Lower leg skin (tissue), 4 donors: ENCODE data around the gene SH3YL1. TPM values are rescaled to one million over a fixed set of nuclear protein-coding genes. Genes with fewer than 3 reads are reported as not detected.

Source experiments
- DNase-seq, 2 donors: peaks; one replicate each; pipeline ENCODE4 v3.0.0-alpha.2; 2019; ENCODE audit warnings: low spot score in 2 of 2
- H3K4me3 ChIP-seq: fragments of 200-600 bp; sonication (generic); 2 replicates; pipeline ENCODE4 v1.5.1; 2017; ENCODE audit warnings: mild to moderate bottlenecking, low read depth; ENCODE audit not compliant: poor library complexity, severe bottlenecking
- POLR2A ChIP-seq, 2 donors: fragments of 450-650 bp; IDR thresholded peaks; one replicate each; pipeline ENCODE4 v1.6.1; 2016 to 2017; ENCODE audit warnings: antibody characterized with exemption in 2 of 2, mild to moderate bottlenecking in 1 of 2, moderate library complexity in 1 of 2
- WGBS, 2 donors: methylation state at CpG; one replicate each; pipeline ENCODE4 v1.1.5; 2018; 5-methylcytosine and 5-hydroxymethylcytosine counted together
- intact Hi-C: fragments of 100-400 bp; cut with DNase I; formaldehyde crosslinking; loops from one replicate; pipeline ENCODE4 v1.15.0; 2023; ENCODE audit warnings: low total_unique reads
- total RNA-seq, 4 donors: library from RNA; depleted of rRNA; stranded (reverse); fragments of >200 nt; gene quantifications; one replicate each; pipeline ENCODE4 v1.1.0, GENCODE V29; 2016
- TF ChIP-seq, protein P1 (sequence below), 3 donors: fragments of 450-650 bp; IDR thresholded peaks; one replicate each; pipeline ENCODE4 v1.5.1; 2016; ENCODE audit warnings: antibody characterized with exemption in 3 of 3, mild to moderate bottlenecking in 3 of 3, moderate library complexity in 2 of 3

The SH3YL1 gene
- total RNA-seq, 4 donors from 2014 or later = 106 to 159 (median 124) TPM

- no peak for DNase-seq
- TF ChIP-seq POLR2A (IDR thresholded peaks at IDR 0.05) = no peak
- TF ChIP-seq, protein P1, sequence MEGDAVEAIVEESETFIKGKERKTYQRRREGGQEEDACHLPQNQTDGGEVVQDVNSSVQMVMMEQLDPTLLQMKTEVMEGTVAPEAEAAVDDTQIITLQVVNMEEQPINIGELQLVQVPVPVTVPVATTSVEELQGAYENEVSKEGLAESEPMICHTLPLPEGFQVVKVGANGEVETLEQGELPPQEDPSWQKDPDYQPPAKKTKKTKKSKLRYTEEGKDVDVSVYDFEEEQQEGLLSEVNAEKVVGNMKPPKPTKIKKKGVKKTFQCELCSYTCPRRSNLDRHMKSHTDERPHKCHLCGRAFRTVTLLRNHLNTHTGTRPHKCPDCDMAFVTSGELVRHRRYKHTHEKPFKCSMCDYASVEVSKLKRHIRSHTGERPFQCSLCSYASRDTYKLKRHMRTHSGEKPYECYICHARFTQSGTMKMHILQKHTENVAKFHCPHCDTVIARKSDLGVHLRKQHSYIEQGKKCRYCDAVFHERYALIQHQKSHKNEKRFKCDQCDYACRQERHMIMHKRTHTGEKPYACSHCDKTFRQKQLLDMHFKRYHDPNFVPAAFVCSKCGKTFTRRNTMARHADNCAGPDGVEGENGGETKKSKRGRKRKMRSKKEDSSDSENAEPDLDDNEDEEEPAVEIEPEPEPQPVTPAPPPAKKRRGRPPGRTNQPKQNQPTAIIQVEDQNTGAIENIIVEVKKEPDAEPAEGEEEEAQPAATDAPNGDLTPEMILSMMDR (IDR thresholded peaks at IDR 0.05) = no peak
- intact Hi-C loops = no loop called here
- no peak overlapping the region for H3K4me3 ChIP-seq
- 87 to 89% methylated on average over 7 of the region's 7 CpGs for WGBS, 2 donors
Observed at GRCh38 chr2:233030-233429, 30.8 kb downstream of the SH3YL1 start.

- H3K4me3 ChIP-seq = no peak overlapping the region
- TF ChIP-seq, protein P1 (IDR thresholded peaks at IDR 0.05) = no peak
- no peak for TF ChIP-seq POLR2A (IDR thresholded peaks at IDR 0.05)
- 80 to 82% methylated on average over 9 of the region's 9 CpGs for WGBS, 2 donors
- DNase-seq = no peak
- intact Hi-C loops = no loop called here
Observed at GRCh38 chr2:231521-232185, 32.2 kb downstream of the SH3YL1 start.

DNA sequence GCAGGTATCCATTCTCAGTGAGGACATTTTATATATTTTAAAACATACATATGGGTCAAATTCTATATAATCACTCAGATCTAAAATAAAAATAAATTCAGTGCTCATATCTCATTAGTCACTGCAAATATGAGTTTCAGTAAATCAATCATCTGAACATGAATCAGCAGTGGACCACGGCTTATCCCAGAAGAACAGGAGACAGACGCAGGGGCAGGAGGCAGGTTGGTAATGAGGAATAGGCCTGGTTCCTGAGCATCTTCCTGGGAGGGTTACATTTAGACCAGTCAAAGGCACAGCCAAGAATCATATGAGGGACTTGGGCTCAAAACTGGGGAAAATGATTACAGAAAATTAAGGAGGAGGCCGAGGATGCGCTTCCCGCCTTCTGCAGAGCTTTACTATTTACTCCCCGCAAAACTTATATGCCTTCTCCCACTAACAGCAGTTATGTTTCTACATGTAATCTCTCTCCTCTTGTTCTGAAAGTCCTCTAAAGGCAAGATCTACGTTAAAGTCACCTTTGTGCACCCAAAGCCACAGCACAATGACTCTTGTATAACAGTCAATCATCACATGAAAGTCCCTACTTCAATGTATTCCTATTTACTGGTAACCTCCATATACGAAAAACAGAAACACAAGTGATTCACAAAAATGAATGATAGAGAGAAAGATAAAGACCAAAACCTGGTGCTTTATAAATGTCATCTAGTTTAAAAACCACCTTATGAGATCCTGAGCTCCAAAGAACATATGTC, 35.1 kb downstream of the SH3YL1 start:
- 93 to 95% methylated on average over 8 of the region's 8 CpGs for WGBS, 2 donors
- DNase-seq = no peak
- no peak for TF ChIP-seq POLR2A (IDR thresholded peaks at IDR 0.05)
- TF ChIP-seq, protein P1 (IDR thresholded peaks at IDR 0.05) = no peak
- no peak overlapping the region for H3K4me3 ChIP-seq
- intact Hi-C loops = no loop called here

GRCh38 chr2:228115-228514, 35.7 kb downstream of the SH3YL1 start:
- no peak for TF ChIP-seq POLR2A (IDR thresholded peaks at IDR 0.05)
- TF ChIP-seq, protein P1 (IDR thresholded peaks at IDR 0.05) = no peak
- DNase-seq = no peak
- intact Hi-C loops = no loop called here
- WGBS, 2 donors = 93 to 95% methylated on average over 9 of the region's 9 CpGs
- H3K4me3 ChIP-seq = no peak overlapping the region

- TF ChIP-seq, protein P1 (IDR thresholded peaks at IDR 0.05) = no peak
- no peak for TF ChIP-seq POLR2A (IDR thresholded peaks at IDR 0.05)
Observed at GRCh38 chr2:223971-224760, 39.7 kb downstream of the SH3YL1 start.

More at GRCh38 chr2:223971-224760, 39.7 kb downstream of the SH3YL1 start:
- intact Hi-C loops = no loop called here
- no peak for DNase-seq
- WGBS, 2 donors = 94 to 97% methylated on average over 6 of the region's 6 CpGs
- H3K4me3 ChIP-seq = no peak overlapping the region
